Measurements from ENCODE around the gene ZNF865.
"Not testable (repeated sequence)": the region's sequence is repeated elsewhere in the genome, so short reads cannot be mapped to it uniquely, and the experiment has no call there.

Gene ZNF865

GRCh38 chr19:55566823-55567222, 38.6 kb upstream of the ZNF865 start:
- Histone ChIP-seq H3K9ac (ENCODE audit: low read length) (no peak overlapping the region), H3F3A (ENCODE audit: insufficient read depth, low read length) (no peaks in the 10 kb centered on the region), H3K36me3 (ENCODE audit: insufficient read depth, low read length) (no peaks in the 10 kb centered on the region), H4K20me1 (ENCODE audit: insufficient read depth, low read length) (no peaks in the 10 kb centered on the region), H3K27ac (ENCODE audit: low read depth, low read length, poor library complexity, severe bottlenecking) (no peak overlapping the region), H3K4me3 (ENCODE audit: low read depth, low read length, poor library complexity, severe bottlenecking) (no peak overlapping the region), H2AFZ (ENCODE audit: low read length) (no peak overlapping the region), H3K4me1 (ENCODE audit: insufficient read depth, low read length, severe bottlenecking) (no peaks in the 10 kb centered on the region), H3K9me2 (ENCODE audit: low read depth, low read length) (no peaks in the 10 kb centered on the region), H3K27me3 (ENCODE audit: insufficient read depth, low read length) (peaks cover 3% of the 10 kb centered on the region; the same call in 1 of the 2 replicates), H3K4me2 (ENCODE audit: low read length) (no peak overlapping the region), H3K79me2 (ENCODE audit: insufficient read depth, low read length) (no peaks in the 10 kb centered on the region), H3K9me3 (ENCODE audit: low read length) (no peaks in the 10 kb centered on the region)
- TF ChIP-seq EZH2 (IDR thresholded peaks at IDR 0.05; ENCODE audit: borderline replicate concordance, low read length) = no peak
- TF ChIP-seq CTCF (IDR thresholded peaks at IDR 0.05; ENCODE audit: low read length) = no peak

GRCh38 chr19:55567708-55568328, 37.6 kb upstream of the ZNF865 start:
- no peaks in the 10 kb centered on the region for H3K4me1 ChIP-seq (ENCODE audit: insufficient read depth, low read length, severe bottlenecking)
- H3K4me2 ChIP-seq (ENCODE audit: low read length) = no peak overlapping the region
- no peaks in the 10 kb centered on the region for H3K79me2 ChIP-seq (ENCODE audit: insufficient read depth, low read length)
- H3K4me3 ChIP-seq (ENCODE audit: low read depth, low read length, poor library complexity, severe bottlenecking) = no peak overlapping the region
- no peak overlapping the region for H3K27ac ChIP-seq (ENCODE audit: low read depth, low read length, poor library complexity, severe bottlenecking)
- H3K9me3 ChIP-seq (ENCODE audit: low read length) = no peaks in the 10 kb centered on the region
- TF ChIP-seq CTCF (IDR thresholded peaks at IDR 0.05; ENCODE audit: low read length) (no peak), EZH2 (IDR thresholded peaks at IDR 0.05; ENCODE audit: borderline replicate concordance, low read length) (no peak)
- H2AFZ ChIP-seq (ENCODE audit: low read length) = no peak overlapping the region
- no peaks in the 10 kb centered on the region; the same call in 1 of the 2 replicates for H3K27me3 ChIP-seq (ENCODE audit: insufficient read depth, low read length)
- no peaks in the 10 kb centered on the region for H3K9me2 ChIP-seq (ENCODE audit: low read depth, low read length)
- H4K20me1 ChIP-seq (ENCODE audit: insufficient read depth, low read length) = no peaks in the 10 kb centered on the region
- H3K9ac ChIP-seq (ENCODE audit: low read length) = no peak overlapping the region
- no peaks in the 10 kb centered on the region for H3F3A ChIP-seq (ENCODE audit: insufficient read depth, low read length)
- H3K36me3 ChIP-seq (ENCODE audit: insufficient read depth, low read length) = no peaks in the 10 kb centered on the region

DNA sequence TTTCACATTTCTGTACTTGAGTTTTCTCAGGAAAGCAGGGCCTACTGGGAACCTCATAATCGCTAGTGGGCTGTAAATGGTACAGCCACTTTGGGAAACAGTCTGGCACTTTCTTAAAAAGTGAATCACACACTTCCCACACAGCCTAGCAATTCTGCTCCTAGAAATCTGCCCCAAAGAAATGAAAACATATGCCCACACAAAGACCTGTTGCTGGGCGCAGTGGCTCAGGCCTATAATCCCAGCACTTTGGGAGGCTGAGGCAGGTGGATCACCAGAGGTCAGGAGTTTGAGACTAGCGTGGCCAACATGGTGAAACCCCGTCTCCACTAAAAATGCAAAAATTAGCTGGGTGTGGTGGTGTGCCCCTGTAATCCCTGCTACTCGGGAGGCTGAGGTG, 36.0 kb upstream of the ZNF865 start:
- H3K27me3 ChIP-seq (ENCODE audit: insufficient read depth, low read length); H3K4me3 ChIP-seq (ENCODE audit: low read depth, low read length, poor library complexity, severe bottlenecking); H2AFZ ChIP-seq (ENCODE audit: low read length); H3K36me3 ChIP-seq (ENCODE audit: insufficient read depth, low read length); H3K9ac ChIP-seq (ENCODE audit: low read length); H3K4me2 ChIP-seq (ENCODE audit: low read length); H3K9me2 ChIP-seq (ENCODE audit: low read depth, low read length); H3K4me1 ChIP-seq (ENCODE audit: insufficient read depth, low read length, severe bottlenecking); H3K27ac ChIP-seq (ENCODE audit: low read depth, low read length, poor library complexity, severe bottlenecking); H3F3A ChIP-seq (ENCODE audit: insufficient read depth, low read length); H3K9me3 ChIP-seq (ENCODE audit: low read length); H4K20me1 ChIP-seq (ENCODE audit: insufficient read depth, low read length); H3K79me2 ChIP-seq (ENCODE audit: insufficient read depth, low read length): not testable (repeated sequence)

DNA sequence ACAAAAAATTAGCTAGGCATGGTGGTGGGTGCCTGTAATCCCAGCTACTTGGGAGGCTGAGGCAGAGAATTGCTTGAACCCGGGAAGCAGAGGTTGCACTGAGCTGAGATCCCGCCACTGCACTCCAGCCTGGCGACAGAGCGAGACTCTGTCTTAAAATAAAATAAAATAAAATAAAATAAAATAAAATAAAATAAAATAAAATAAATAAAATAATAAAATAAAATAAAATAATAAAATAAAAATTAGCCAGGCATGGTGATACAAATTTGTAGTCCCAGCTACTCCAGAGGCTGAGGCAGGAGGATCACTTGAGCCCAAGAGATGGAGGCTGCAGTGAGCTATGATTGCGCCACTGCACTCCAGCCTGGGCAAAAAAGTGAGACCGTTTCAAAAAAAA, 31.5 kb upstream of the ZNF865 start:
- not testable (repeated sequence) for H3K27ac ChIP-seq (ENCODE audit: low read depth, low read length, poor library complexity, severe bottlenecking); H3K27me3 ChIP-seq (ENCODE audit: insufficient read depth, low read length); H3K79me2 ChIP-seq (ENCODE audit: insufficient read depth, low read length); H3K4me1 ChIP-seq (ENCODE audit: insufficient read depth, low read length, severe bottlenecking); H3K4me3 ChIP-seq (ENCODE audit: low read depth, low read length, poor library complexity, severe bottlenecking); H3K9ac ChIP-seq (ENCODE audit: low read length); H3K4me2 ChIP-seq (ENCODE audit: low read length); H3F3A ChIP-seq (ENCODE audit: insufficient read depth, low read length); H2AFZ ChIP-seq (ENCODE audit: low read length); H3K9me3 ChIP-seq (ENCODE audit: low read length); H3K9me2 ChIP-seq (ENCODE audit: low read depth, low read length); H4K20me1 ChIP-seq (ENCODE audit: insufficient read depth, low read length)
- peaks cover 11% of the 10 kb centered on the region for H3K36me3 ChIP-seq (ENCODE audit: insufficient read depth, low read length)
